ENCODE measurements around the gene APOD.

GRCh38 chr3:195571361-195571760, 12.4 kb downstream of the APOD start:
- TF ChIP-seq CTCF (conservative IDR thresholded peaks at IDR 0.05; ENCODE audit: low read depth, low read length) = no peak
- TF ChIP-seq POLR2A (IDR thresholded peaks at IDR 0.05; ENCODE audit: low read depth, low read length) = no peak

Data from IMR-90 (cell line).